ENCODE measurements around the gene QKI.

DNA sequence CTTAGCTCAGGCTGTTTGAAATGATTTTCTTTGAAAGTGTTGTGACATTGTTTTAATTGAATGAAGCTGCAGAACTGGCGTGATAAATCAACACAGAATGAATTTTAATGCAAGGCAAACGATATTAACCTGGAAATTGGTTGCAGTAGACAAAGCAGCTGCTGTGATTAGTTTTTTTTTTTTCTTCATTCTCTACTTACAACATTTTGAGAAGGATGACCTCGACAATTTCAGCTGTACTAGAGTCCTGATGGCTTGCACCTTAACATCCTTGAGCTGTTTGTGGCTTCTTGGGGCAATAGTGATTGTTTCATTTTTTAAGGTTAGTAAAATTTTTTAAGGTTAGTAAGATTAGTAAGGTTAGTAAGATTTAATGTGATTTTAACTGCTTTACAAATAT, 54.2 kb downstream of the QKI start:
- TF ChIP-seq MAX (IDR thresholded peaks at IDR 0.05; ENCODE audit: low read depth, low read length): no peak
- TF ChIP-seq CTCF (IDR thresholded peaks at IDR 0.05; ENCODE audit: low read depth, low read length): no peak
